GM19351 (cell line): ENCODE measurements around the gene LRP2BP.

ENCODE experiments used
- ATAC-seq: cut with Tn5 transposase; IDR thresholded peaks from one replicate; pipeline ENCODE4 v1.9.1; 2021; ENCODE audit warnings: mild to moderate bottlenecking, moderate library complexity; ENCODE audit not compliant: unreplicated experiment

LRP2BP gene

GRCh38 chr4:185395238-185395955, at the start of gene LRP2BP:
TSS of gene LRP2BP (minus strand) at chr4:185395924. CDS start at chr4:185378186, 17,738 bp downstream.
- no peak for ATAC-seq

DNA sequence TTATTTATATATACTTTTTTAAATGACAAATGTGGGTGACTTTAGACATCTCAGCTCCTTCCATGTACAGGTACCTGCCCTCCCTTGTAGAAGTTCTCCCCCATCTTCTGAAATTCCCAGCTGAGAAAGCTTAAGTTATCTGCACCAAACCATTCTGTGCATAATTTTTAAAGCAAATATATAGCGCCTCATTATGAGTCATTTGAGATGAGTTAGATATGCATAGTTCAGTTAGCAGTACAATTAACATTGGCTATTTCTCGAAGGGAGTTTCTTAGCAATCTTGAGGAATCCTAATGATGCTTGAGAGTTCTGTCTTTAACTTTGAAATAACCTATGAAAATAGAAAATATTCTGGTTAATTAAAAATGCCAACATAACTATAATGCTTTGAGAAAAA, 49.5 kb upstream of the LRP2BP start:
- ATAC-seq = no peak

DNA sequence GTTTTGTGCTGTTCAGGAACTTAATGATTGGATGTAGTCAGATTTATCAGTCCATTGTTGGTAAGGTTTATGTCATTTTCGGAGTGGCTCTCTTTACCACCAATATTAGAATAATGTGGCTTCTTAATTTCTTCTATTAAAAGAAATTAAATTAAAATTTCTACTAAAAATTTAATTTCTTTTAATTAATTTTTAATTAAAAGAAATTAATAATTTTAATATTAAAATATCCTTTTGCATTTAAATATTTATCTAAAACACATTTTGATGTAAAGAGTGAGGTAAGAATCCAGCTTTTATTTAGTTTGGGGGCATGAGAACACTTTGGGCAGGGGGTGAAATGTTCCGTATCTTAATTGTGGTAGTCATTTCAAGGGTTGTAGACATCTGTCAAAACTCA, 45.8 kb upstream of the LRP2BP start:
- ATAC-seq = no peak

GRCh38 chr4:185437809-185438208, 42.1 kb upstream of the LRP2BP start:
- peak; percentile 82 for ATAC-seq

DNA sequence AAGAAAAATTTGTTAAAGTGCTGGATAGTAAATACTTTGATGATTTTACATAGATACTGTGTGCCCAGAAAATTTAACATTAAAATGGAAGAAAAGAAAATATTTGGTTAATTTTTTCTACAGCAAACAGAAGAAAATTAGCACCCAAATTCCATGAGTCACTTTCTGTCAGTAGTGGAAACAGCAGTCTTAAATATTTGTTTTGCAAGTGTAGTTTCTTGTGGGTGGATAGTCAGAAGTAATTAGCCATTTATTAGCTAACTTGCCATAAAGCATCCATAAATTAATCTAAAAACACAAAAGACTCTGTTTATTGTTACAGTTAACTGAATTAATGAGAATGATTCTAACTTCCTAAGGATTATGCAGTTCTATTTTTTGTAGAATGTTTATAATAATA, 39.7 kb upstream of the LRP2BP start:
- ATAC-seq = no peak

- no peak for ATAC-seq
Observed at GRCh38 chr4:185429660-185430059, 33.9 kb upstream of the LRP2BP start.

GRCh38 chr4:185426960-185427688, 31.4 kb upstream of the LRP2BP start:
- no peak for ATAC-seq

GRCh38 chr4:185425647-185426352, 30.1 kb upstream of the LRP2BP start, which contains the start of gene UFSP2:
TSS of gene UFSP2 (minus strand) at chr4:185425964. CDS start at chr4:185425868, 96 bp downstream.
- ATAC-seq = peak; percentile 88

- peak; percentile 1 for ATAC-seq
Observed at GRCh38 chr4:185424905-185425646, 29.4 kb upstream of the LRP2BP start.

DNA sequence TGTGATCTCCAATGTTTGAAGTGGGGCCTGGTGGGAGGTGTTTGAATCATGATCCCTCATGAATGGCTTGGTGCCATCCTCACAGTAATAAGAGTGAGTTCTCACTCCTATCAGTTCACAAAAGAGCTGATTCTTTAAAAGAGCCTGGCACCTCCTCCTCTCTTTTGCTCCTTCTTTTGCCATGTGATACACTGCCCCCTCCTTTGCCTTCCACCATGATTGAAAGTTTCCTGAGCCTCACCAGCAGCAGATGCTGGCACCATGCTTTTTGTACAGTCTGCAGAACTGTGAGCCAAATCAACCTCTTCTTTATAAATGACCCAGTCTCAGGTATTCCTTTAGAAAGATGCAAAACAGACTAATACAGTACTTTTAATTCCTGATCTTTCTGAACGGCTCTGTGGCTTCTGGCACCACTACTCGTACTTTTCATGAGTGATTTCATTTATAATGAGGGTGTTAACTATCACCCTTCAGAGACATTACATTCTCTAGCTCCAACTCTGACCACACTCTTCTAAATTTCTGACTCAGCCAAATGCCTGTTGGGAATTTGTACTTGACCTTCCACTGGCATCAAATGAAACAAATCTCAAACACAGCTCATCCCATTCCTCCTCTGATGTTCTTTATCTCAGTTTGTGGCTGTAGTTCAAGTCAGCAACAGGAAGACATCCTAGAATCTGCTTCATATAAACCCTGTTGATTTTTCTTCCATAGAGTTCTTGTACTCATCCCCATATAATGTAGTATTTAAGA, 25.8 kb upstream of the LRP2BP start:
- ATAC-seq = no peak

GRCh38 chr4:185416955-185417354, 21.2 kb upstream of the LRP2BP start:
- no peak for ATAC-seq

GRCh38 chr4:185412412-185412811, 16.7 kb upstream of the LRP2BP start:
- ATAC-seq = no peak

GRCh38 chr4:185411849-185412248, 16.1 kb upstream of the LRP2BP start:
- ATAC-seq = no peak

- no peak for ATAC-seq
Observed at GRCh38 chr4:185408432-185408831, 12.7 kb upstream of the LRP2BP start.

- ATAC-seq = peak; percentile 86
Observed at GRCh38 chr4:185405296-185405999, 9.7 kb upstream of the LRP2BP start.

GRCh38 chr4:185404031-185404430, 8.3 kb upstream of the LRP2BP start:
- no peak for ATAC-seq

- ATAC-seq = no peak
Observed at GRCh38 chr4:185399466-185399865, 3.7 kb upstream of the LRP2BP start.

- ATAC-seq = no peak
Observed at GRCh38 chr4:185398618-185399017, 2.9 kb upstream of the LRP2BP start.

GRCh38 chr4:185396724-185397385, 1.1 kb upstream of the LRP2BP start, which contains the start of gene ANKRD37:
TSS of gene ANKRD37 (plus strand) at chr4:185396841. CDS start at chr4:185396924, 83 bp downstream.
- no peak for ATAC-seq
